ENCODE measurements around the gene SHLD1.

DNA sequence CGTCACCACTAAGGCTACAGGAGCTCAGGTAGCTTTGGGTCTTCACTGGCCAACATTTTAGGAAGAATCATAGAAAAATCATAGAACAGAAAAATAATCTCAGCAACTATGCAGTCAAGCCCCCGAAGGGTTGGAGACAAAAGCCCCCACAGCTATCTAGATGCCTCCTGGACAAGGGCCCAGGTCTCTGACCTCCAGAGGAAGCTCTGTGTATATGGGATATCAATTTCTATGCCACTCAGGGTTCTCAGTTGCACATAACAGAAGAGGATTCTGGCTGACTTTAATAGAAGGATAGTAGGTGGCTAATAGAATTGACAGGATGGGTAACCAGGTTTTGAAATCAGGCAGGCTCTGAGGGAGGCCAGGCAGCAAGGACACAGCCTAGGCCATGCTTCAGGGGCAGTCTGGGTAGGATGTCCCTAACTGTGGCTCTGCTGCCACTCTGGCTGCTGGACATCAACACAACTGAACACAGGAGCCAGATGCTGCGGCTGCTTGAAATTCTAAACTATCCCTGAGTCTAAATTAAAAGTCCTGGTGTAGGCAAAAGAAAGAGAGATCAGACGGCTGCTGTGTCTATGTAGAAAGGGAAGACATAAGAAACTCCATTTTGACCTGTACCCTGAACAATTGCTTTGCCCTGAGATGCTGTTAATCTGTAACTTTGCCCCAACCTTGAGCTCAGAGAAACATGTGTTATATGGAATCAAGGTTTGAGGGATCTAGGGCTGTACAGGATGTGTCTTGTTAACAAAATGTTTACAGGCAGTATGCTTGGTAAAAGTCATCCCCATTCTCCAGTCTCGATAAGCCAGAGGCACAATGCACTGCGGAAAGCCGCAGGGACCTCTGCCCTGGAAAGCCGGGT, 134.5 kb downstream of the SHLD1 start:
- no peak for TF ChIP-seq ISL1 (CRISPR knock-in tag; IDR thresholded peaks at IDR 0.05)
- TF ChIP-seq, protein P1, sequence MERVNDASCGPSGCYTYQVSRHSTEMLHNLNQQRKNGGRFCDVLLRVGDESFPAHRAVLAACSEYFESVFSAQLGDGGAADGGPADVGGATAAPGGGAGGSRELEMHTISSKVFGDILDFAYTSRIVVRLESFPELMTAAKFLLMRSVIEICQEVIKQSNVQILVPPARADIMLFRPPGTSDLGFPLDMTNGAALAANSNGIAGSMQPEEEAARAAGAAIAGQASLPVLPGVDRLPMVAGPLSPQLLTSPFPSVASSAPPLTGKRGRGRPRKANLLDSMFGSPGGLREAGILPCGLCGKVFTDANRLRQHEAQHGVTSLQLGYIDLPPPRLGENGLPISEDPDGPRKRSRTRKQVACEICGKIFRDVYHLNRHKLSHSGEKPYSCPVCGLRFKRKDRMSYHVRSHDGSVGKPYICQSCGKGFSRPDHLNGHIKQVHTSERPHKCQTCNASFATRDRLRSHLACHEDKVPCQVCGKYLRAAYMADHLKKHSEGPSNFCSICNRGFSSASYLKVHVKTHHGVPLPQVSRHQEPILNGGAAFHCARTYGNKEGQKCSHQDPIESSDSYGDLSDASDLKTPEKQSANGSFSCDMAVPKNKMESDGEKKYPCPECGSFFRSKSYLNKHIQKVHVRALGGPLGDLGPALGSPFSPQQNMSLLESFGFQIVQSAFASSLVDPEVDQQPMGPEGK (CRISPR knock-in tag; IDR thresholded peaks at IDR 0.05; ENCODE audit: borderline replicate concordance): no peak
- TF ChIP-seq GLIS3 (CRISPR knock-in tag; IDR thresholded peaks at IDR 0.05): no peak
- no peak for TF ChIP-seq ZFP30 (CRISPR knock-in tag; IDR thresholded peaks at IDR 0.05)
- TF ChIP-seq, protein P2, sequence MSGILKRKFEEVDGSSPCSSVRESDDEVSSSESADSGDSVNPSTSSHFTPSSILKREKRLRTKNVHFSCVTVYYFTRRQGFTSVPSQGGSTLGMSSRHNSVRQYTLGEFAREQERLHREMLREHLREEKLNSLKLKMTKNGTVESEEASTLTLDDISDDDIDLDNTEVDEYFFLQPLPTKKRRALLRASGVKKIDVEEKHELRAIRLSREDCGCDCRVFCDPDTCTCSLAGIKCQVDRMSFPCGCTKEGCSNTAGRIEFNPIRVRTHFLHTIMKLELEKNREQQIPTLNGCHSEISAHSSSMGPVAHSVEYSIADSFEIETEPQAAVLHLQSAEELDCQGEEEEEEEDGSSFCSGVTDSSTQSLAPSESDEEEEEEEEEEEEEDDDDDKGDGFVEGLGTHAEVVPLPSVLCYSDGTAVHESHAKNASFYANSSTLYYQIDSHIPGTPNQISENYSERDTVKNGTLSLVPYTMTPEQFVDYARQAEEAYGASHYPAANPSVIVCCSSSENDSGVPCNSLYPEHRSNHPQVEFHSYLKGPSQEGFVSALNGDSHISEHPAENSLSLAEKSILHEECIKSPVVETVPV (CRISPR knock-in tag; IDR thresholded peaks at IDR 0.05): no peak
- no peak for TF ChIP-seq TOX (CRISPR knock-in tag; IDR thresholded peaks at IDR 0.05; ENCODE audit: borderline replicate concordance)
- no peak for TF ChIP-seq TCF4 (CRISPR knock-in tag; IDR thresholded peaks at IDR 0.05; ENCODE audit: borderline replicate concordance)
